GM23338 (cell line): Measurements from ENCODE around the gene DIDO1. TPM values are rescaled to one million over a fixed set of nuclear protein-coding genes. Genes with fewer than 3 reads are reported as not detected.

ENCODE experiments used
- ATAC-seq: fragments of 200-7000 bp; cut with Tn5 transposase; 3 replicates; pipeline ENCODE4 v1.9.1; 2020
- DNase-seq: peaks from one replicate; pipeline ENCODE4 v3.0.0-alpha.2; 2015; ENCODE audit warnings: low spot score
- H2AFZ ChIP-seq: fragments of 200-600 bp; sonication (generic); 2 replicates; pipeline ENCODE4 v1.8.0; 2016; ENCODE audit warnings: antibody characterized with exemption, mild to moderate bottlenecking, moderate library complexity
- H3F3A ChIP-seq: fragments of 200-600 bp; sonication (generic); replicated peaks from 2 replicates; pipeline ENCODE4 v1.8.0; 2017; ENCODE audit warnings: antibody characterized with exemption, mixed run types, low read depth
- H3K27ac ChIP-seq: fragments of 200-600 bp; sonication (generic); 2 replicates; pipeline ENCODE4 v1.6.1; 2016; ENCODE audit warnings: low read depth
- H3K27me3 ChIP-seq: fragments of 200-600 bp; sonication (generic); 2 replicates; pipeline ENCODE4 v1.8.0; 2016; ENCODE audit warnings: mild to moderate bottlenecking, mixed run types, moderate library complexity; ENCODE audit not compliant: insufficient read depth
- H3K36me3 ChIP-seq: fragments of 200-600 bp; sonication (generic); 2 replicates; pipeline ENCODE4 v1.8.0; 2016; ENCODE audit warnings: mild to moderate bottlenecking; ENCODE audit not compliant: insufficient read depth
- H3K4me1 ChIP-seq: fragments of 200-600 bp; sonication (generic); 2 replicates; pipeline ENCODE4 v1.8.0; 2016; ENCODE audit warnings: mild to moderate bottlenecking, moderate library complexity; ENCODE audit not compliant: insufficient read depth
- H3K4me2 ChIP-seq: fragments of 200-600 bp; sonication (generic); 2 replicates; pipeline ENCODE4 v1.7.1; 2017; ENCODE audit warnings: mixed run types
- H3K4me3 ChIP-seq: fragments of 200-600 bp; sonication (generic); 2 replicates; pipeline ENCODE4 v1.6.1; 2016; ENCODE audit warnings: mixed run types
- H3K79me2 ChIP-seq: fragments of 200-600 bp; sonication (generic); replicated peaks from 2 replicates; pipeline ENCODE4 v1.8.0; 2017; ENCODE audit warnings: mild to moderate bottlenecking; ENCODE audit not compliant: insufficient read depth
- H3K9me2 ChIP-seq: fragments of 200-600 bp; sonication (generic); 2 replicates; pipeline ENCODE4 v1.8.0; 2017; ENCODE audit not compliant: insufficient read depth
- H4K20me1 ChIP-seq: fragments of 200-600 bp; sonication (generic); replicated peaks from 2 replicates; pipeline ENCODE4 v1.8.0; 2017; ENCODE audit warnings: mild to moderate bottlenecking; ENCODE audit not compliant: insufficient read depth
- H3K27ac Mint-ChIP-seq: 2 replicates; pipeline ENCODE4 v1.8.0; 2020; ENCODE audit warnings: inconsistent platforms, mild to moderate bottlenecking, moderate library complexity, mixed read lengths
- H3K27me3 Mint-ChIP-seq: 3 replicates; pipeline ENCODE4 v1.8.0; 2022; ENCODE audit warnings: low read depth, mild to moderate bottlenecking, moderate library complexity, mixed read lengths, inconsistent platforms; ENCODE audit not compliant: insufficient read depth, poor library complexity
- H3K36me3 Mint-ChIP-seq: 3 replicates; pipeline ENCODE4 v1.8.0; 2021; ENCODE audit warnings: low read depth, mild to moderate bottlenecking, inconsistent platforms, moderate library complexity, mixed read lengths
- H3K4me1 Mint-ChIP-seq: 3 replicates; pipeline ENCODE4 v1.8.0; 2020; ENCODE audit warnings: mild to moderate bottlenecking, inconsistent platforms, mixed read lengths
- H3K4me3 Mint-ChIP-seq: 3 replicates; pipeline ENCODE4 v1.8.0; 2021; ENCODE audit warnings: moderate library complexity, mild to moderate bottlenecking, inconsistent platforms, mixed read lengths
- H3K9me3 Mint-ChIP-seq: 3 replicates; pipeline ENCODE4 v1.8.0; 2020; ENCODE audit warnings: moderate library complexity, mild to moderate bottlenecking, inconsistent platforms, mixed read lengths
- CREB1 ChIP-seq: fragments of 250-450 bp; sonication (Bioruptor Pico); IDR thresholded peaks from 2 replicates; pipeline ENCODE4 v1.5.0; 2020; ENCODE audit warnings: low read depth, mild to moderate bottlenecking, moderate library complexity
- CTCF ChIP-seq, 2 experiments: fragments of 200-600 bp in 1 of 2; sonication (generic) in 1 of 2; conservative IDR thresholded peaks; 2 replicates each; pipeline versions ENCODE4 v1.5.1 to v1.6.1; 2016 to 2017; ENCODE audit warnings: antibody characterized with exemption in 2 of 2, low read depth in 2 of 2, mild to moderate bottlenecking in 2 of 2, moderate library complexity in 1 of 2
- EZH2 ChIP-seq: fragments of 200-600 bp; sonication (generic); IDR thresholded peaks from one replicate; pipeline ENCODE4 v1.8.0; 2017; ENCODE audit warnings: antibody characterized with exemption, mild to moderate bottlenecking, low read depth; ENCODE audit not compliant: unreplicated experiment
- EZH2phosphoT487 ChIP-seq: fragments of 200-600 bp; sonication (generic); IDR thresholded peaks from one replicate; pipeline ENCODE4 v1.8.1; 2018; ENCODE audit warnings: antibody characterized with exemption; ENCODE audit not compliant: unreplicated experiment
- JUNB ChIP-seq: IDR thresholded peaks from one replicate; pipeline ENCODE4 v1.6.1; 2016; ENCODE audit warnings: antibody characterized with exemption; ENCODE audit not compliant: unreplicated experiment
- NANOG ChIP-seq: IDR thresholded peaks from 2 replicates; pipeline ENCODE4 v1.6.1; 2016; ENCODE audit warnings: antibody characterized with exemption, borderline replicate concordance
- POLR2AphosphoS5 ChIP-seq: IDR thresholded peaks from 2 replicates; pipeline ENCODE4 v1.6.1; 2016; ENCODE audit warnings: antibody characterized with exemption, low read depth
- REST ChIP-seq: IDR thresholded peaks from one replicate; pipeline ENCODE4 v1.6.1; 2018; ENCODE audit warnings: antibody characterized with exemption; ENCODE audit not compliant: unreplicated experiment
- STAT1 ChIP-seq: IDR thresholded peaks from one replicate; pipeline ENCODE4 v1.6.1; 2016; ENCODE audit warnings: antibody characterized with exemption; ENCODE audit not compliant: unreplicated experiment
- ZNF114 ChIP-seq: fragments of 250-450 bp; sonication (Bioruptor Pico); IDR thresholded peaks from 2 replicates; pipeline ENCODE4 v1.5.0; 2020; ENCODE audit warnings: mild to moderate bottlenecking, moderate library complexity
- ZNF331 ChIP-seq: fragments of 250-450 bp; sonication (Bioruptor Pico); IDR thresholded peaks from 2 replicates; pipeline ENCODE4 v1.5.0; 2020; ENCODE audit warnings: low read depth, mild to moderate bottlenecking, moderate library complexity
- polyA plus RNA-seq: library from polyadenylated mRNA; unstranded; fragments of >200 nt; fragmentation: Nextera tagmentation; extraction: Ambion mirVana; gene quantifications from 2 replicates; pipeline ENCODE4 v1.2.1, GENCODE V29; 2016
- total RNA-seq: library from RNA; depleted of rRNA; stranded (reverse); fragments of >200 nt; shearing (Covaris generic); gene quantifications from 2 replicates; pipeline ENCODE4 v1.2.3, GENCODE V29; 2014
- TF ChIP-seq, protein P1 (sequence below): IDR thresholded peaks from 2 replicates; pipeline ENCODE4 v1.6.1; 2016; ENCODE audit warnings: antibody characterized with exemption
- TF ChIP-seq, protein P2 (sequence below): fragments of 250-450 bp; sonication (Bioruptor Pico); IDR thresholded peaks from 2 replicates; pipeline ENCODE4 v1.5.0; 2020; ENCODE audit warnings: mild to moderate bottlenecking, moderate library complexity

DIDO1 gene
- total and polyA plus RNA-seq, 2 experiments from 2014 or later = 72.4 to 162 TPM

GRCh38 chr20:62937268-62938104 lies 11.2 kb upstream of the DIDO1 start:
- H3K4me2 ChIP-seq = peak overlapping the region; percentile 97
- ATAC-seq (peak; percentile 83), DNase-seq (peak; percentile 96)
- H3K4me1 ChIP-seq = peaks cover 60% of the 10 kb centered on the region
- Mint-ChIP-seq H3K36me3 (peaks cover 27% of the 10 kb centered on the region), H3K27me3 (peaks cover 11% of the 10 kb centered on the region), H3K27ac (peak overlapping the region; percentile 98), H3K9me3 (peaks cover 3% of the 10 kb centered on the region; the same call in 1 of the 3 replicates), H3K4me1 (peaks cover 21% of the 10 kb centered on the region), H3K4me3 (no peak overlapping the region; the same call in 2 of the 3 replicates)
- H4K20me1 ChIP-seq = peaks cover 72% of the 10 kb centered on the region
- H3K9me2 ChIP-seq = no peaks in the 10 kb centered on the region
- TF ChIP-seq EZH2 = no peak
- TF ChIP-seq ZNF114 (CRISPR knock-in tag) = no peak
- TF ChIP-seq, protein P1, sequence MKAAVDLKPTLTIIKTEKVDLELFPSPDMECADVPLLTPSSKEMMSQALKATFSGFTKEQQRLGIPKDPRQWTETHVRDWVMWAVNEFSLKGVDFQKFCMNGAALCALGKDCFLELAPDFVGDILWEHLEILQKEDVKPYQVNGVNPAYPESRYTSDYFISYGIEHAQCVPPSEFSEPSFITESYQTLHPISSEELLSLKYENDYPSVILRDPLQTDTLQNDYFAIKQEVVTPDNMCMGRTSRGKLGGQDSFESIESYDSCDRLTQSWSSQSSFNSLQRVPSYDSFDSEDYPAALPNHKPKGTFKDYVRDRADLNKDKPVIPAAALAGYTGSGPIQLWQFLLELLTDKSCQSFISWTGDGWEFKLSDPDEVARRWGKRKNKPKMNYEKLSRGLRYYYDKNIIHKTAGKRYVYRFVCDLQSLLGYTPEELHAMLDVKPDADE = peak; percentile 71; the same call in 1 of the 2 replicates
- peak; percentile 20 for TF ChIP-seq REST
- peak; percentile 96 for TF ChIP-seq POLR2AphosphoS5
- TF ChIP-seq STAT1 = no peak
- TF ChIP-seq, protein P2, sequence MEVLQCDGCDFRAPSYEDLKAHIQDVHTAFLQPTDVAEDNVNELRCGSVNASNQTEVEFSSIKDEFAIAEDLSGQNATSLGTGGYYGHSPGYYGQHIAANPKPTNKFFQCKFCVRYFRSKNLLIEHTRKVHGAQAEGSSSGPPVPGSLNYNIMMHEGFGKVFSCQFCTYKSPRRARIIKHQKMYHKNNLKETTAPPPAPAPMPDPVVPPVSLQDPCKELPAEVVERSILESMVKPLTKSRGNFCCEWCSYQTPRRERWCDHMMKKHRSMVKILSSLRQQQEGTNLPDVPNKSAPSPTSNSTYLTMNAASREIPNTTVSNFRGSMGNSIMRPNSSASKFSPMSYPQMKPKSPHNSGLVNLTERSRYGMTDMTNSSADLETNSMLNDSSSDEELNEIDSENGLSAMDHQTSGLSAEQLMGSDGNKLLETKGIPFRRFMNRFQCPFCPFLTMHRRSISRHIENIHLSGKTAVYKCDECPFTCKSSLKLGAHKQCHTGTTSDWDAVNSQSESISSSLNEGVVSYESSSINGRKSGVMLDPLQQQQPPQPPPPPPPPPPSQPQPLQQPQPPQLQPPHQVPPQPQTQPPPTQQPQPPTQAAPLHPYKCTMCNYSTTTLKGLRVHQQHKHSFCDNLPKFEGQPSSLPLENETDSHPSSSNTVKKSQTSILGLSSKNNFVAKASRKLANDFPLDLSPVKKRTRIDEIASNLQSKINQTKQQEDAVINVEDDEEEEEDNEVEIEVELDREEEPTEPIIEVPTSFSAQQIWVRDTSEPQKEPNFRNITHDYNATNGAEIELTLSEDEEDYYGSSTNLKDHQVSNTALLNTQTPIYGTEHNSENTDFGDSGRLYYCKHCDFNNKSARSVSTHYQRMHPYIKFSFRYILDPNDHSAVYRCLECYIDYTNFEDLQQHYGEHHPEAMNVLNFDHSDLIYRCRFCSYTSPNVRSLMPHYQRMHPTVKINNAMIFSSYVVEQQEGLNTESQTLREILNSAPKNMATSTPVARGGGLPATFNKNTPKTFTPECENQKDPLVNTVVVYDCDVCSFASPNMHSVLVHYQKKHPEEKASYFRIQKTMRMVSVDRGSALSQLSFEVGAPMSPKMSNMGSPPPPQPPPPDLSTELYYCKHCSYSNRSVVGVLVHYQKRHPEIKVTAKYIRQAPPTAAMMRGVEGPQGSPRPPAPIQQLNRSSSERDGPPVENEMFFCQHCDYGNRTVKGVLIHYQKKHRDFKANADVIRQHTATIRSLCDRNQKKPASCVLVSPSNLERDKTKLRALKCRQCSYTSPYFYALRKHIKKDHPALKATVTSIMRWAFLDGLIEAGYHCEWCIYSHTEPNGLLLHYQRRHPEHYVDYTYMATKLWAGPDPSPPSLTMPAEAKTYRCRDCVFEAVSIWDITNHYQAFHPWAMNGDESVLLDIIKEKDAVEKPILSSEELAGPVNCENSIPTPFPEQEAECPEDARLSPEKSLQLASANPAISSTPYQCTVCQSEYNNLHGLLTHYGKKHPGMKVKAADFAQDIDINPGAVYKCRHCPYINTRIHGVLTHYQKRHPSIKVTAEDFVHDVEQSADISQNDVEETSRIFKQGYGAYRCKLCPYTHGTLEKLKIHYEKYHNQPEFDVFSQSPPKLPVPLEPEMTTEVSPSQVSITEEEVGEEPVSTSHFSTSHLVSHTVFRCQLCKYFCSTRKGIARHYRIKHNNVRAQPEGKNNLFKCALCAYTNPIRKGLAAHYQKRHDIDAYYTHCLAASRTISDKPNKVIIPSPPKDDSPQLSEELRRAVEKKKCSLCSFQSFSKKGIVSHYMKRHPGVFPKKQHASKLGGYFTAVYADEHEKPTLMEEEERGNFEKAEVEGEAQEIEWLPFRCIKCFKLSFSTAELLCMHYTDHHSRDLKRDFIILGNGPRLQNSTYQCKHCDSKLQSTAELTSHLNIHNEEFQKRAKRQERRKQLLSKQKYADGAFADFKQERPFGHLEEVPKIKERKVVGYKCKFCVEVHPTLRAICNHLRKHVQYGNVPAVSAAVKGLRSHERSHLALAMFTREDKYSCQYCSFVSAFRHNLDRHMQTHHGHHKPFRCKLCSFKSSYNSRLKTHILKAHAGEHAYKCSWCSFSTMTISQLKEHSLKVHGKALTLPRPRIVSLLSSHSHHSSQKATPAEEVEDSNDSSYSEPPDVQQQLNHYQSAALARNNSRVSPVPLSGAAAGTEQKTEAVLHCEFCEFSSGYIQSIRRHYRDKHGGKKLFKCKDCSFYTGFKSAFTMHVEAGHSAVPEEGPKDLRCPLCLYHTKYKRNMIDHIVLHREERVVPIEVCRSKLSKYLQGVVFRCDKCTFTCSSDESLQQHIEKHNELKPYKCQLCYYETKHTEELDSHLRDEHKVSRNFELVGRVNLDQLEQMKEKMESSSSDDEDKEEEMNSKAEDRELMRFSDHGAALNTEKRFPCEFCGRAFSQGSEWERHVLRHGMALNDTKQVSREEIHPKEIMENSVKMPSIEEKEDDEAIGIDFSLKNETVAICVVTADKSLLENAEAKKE (CRISPR knock-in tag) = no peak
- no peak for TF ChIP-seq CTCF (conservative IDR thresholded peaks at IDR 0.05; ENCODE audit: low read depth in 2 of 2)
- TF ChIP-seq JUNB = no peak
- TF ChIP-seq ZNF331 (CRISPR knock-in tag) = no peak
- TF ChIP-seq CREB1 (CRISPR knock-in tag) = peak; percentile 62; the same call in 1 of the 2 replicates
- no peak for TF ChIP-seq EZH2phosphoT487
- no peak for TF ChIP-seq NANOG
- no peak overlapping the region for H2AFZ ChIP-seq
- H3K36me3 ChIP-seq = peaks cover 22% of the 10 kb centered on the region
- peaks cover 55% of the 10 kb centered on the region for H3F3A ChIP-seq
- H3K79me2 ChIP-seq = peaks cover 95% of the 10 kb centered on the region
- H3K27ac ChIP-seq = peak overlapping the region; percentile 94
- peak overlapping the region; percentile 100 for H3K4me3 ChIP-seq
- H3K27me3 ChIP-seq = no peaks in the 10 kb centered on the region
